A549 (cell line): ENCODE results near the gene EIF3B.

Source experiments
- CEBPB ChIP-seq, 2 experiments: fragments of >200 bp in 1 of 2; sonication (Bioruptor Twin) in 1 of 2; formaldehyde crosslinking in 1 of 2; IDR thresholded peaks; 2 replicates each; pipeline ENCODE4 v1.6.1; 2012 to 2016
- CTCF ChIP-seq: fragments of >200 bp; sonication (Bioruptor Twin); formaldehyde crosslinking; IDR thresholded peaks from 3 replicates; pipeline ENCODE4 v1.5.1; 2016
- EP300 ChIP-seq, 2 experiments: fragments of >200 bp; sonication (Bioruptor Twin); formaldehyde crosslinking; IDR thresholded peaks; 2 replicates in 1 of 2; 3 replicates in 1 of 2; pipeline ENCODE4 v1.6.1; 2016 to 2017
- ESRRA ChIP-seq: fragments of 150-350 bp; IDR thresholded peaks from 2 replicates; pipeline ENCODE4 v1.6.1; 2014; ENCODE audit warnings: mild to moderate bottlenecking, low read length, borderline replicate concordance
- HEYL ChIP-seq: fragments of 250-450 bp; sonication (Bioruptor Pico); IDR thresholded peaks from 2 replicates; pipeline ENCODE4 v1.8.0; 2021; ENCODE audit warnings: mild to moderate bottlenecking, moderate library complexity
- KDM5A ChIP-seq: fragments of 200-600 bp; sonication (generic); IDR thresholded peaks from 2 replicates; pipeline ENCODE4 v1.6.1; 2016; ENCODE audit warnings: antibody characterized with exemption, mild to moderate bottlenecking
- MAFK ChIP-seq: fragments of 450-650 bp; IDR thresholded peaks from 2 replicates; pipeline ENCODE4 v1.6.1; 2014; ENCODE audit not compliant: partially characterized antibody
- MAX ChIP-seq: IDR thresholded peaks from 2 replicates; pipeline ENCODE4 v1.6.1; 2012
- MYC ChIP-seq: IDR thresholded peaks from 2 replicates; pipeline ENCODE4 v1.6.1; 2012; ENCODE audit warnings: mild to moderate bottlenecking, inconsistent platforms, low read length, improper control_type of control experiment, borderline replicate concordance
- NR3C1 ChIP-seq: fragments of >200 bp; sonication (Bioruptor Twin); formaldehyde crosslinking; IDR thresholded peaks from 3 replicates; pipeline ENCODE4 v1.6.1; 2017
- POLR2A ChIP-seq: IDR thresholded peaks from 2 replicates; pipeline ENCODE4 v1.6.1; 2012; ENCODE audit warnings: mild to moderate bottlenecking, low read length
- RCOR1 ChIP-seq: fragments of 150-350 bp; IDR thresholded peaks from 2 replicates; pipeline ENCODE4 v1.6.1; 2014; ENCODE audit warnings: antibody characterized with exemption, low read length, low read depth
- SMC3 ChIP-seq: fragments of >200 bp; sonication (Bioruptor Twin); formaldehyde crosslinking; IDR thresholded peaks from 3 replicates; pipeline ENCODE4 v1.6.1; 2018; ENCODE audit warnings: inconsistent platforms

GRCh38 chr7:2360796-2361195 is 6.2 kb downstream of the EIF3B start:
- TF ChIP-seq CTCF (no peak), RCOR1 (no peak), SMC3 (no peak), POLR2A (no peak), MAX (no peak), ESRRA (no peak), HEYL (no peak), EP300 (IDR thresholded peaks at IDR 0.05) (no peak), CEBPB (IDR thresholded peaks at IDR 0.05) (no peak), KDM5A (no peak), MYC (no peak), NR3C1 (no peak), MAFK (no peak)
